ENCODE results near the gene FHIT.

The FHIT gene

DNA sequence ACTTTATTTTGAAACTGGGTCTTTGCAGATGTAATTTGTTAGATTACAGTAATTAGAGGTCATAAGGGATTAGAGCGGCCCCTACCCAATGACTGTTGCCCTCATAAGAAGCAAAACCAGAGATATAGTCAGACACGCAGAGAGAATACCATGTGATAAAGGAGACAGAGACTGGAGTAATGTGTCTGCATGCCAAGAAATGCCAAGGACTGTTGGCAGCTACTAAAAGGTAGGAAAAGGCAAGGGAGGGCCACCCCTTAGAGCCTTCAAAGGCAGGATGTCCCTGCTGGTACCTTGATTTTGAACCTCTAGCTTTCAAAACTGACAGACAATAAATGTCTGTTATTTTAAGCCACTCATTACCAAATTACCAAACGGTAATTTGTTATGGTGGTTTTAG, 548.2 kb downstream of the FHIT start:
- no peak for TF ChIP-seq EZH2phosphoT487 (IDR thresholded peaks at IDR 0.05; ENCODE audit: low read depth)
- TF ChIP-seq, protein P1, sequence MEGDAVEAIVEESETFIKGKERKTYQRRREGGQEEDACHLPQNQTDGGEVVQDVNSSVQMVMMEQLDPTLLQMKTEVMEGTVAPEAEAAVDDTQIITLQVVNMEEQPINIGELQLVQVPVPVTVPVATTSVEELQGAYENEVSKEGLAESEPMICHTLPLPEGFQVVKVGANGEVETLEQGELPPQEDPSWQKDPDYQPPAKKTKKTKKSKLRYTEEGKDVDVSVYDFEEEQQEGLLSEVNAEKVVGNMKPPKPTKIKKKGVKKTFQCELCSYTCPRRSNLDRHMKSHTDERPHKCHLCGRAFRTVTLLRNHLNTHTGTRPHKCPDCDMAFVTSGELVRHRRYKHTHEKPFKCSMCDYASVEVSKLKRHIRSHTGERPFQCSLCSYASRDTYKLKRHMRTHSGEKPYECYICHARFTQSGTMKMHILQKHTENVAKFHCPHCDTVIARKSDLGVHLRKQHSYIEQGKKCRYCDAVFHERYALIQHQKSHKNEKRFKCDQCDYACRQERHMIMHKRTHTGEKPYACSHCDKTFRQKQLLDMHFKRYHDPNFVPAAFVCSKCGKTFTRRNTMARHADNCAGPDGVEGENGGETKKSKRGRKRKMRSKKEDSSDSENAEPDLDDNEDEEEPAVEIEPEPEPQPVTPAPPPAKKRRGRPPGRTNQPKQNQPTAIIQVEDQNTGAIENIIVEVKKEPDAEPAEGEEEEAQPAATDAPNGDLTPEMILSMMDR (IDR thresholded peaks at IDR 0.05; ENCODE audit: low read depth, low read length): no peak
- Histone ChIP-seq H3K9me3 (ENCODE audit: insufficient read depth, low read length) (no peaks in the 10 kb centered on the region), H4K20me1 (ENCODE audit: insufficient read depth, low read length) (no peaks in the 10 kb centered on the region), H3K4me1 (ENCODE audit: low read length) (no peaks in the 10 kb centered on the region), H3K4me3 (ENCODE audit: low read length) (no peak overlapping the region), H3K27ac (ENCODE audit: low read length) (no peak overlapping the region), H2AFZ (ENCODE audit: low read depth, low read length) (no peak overlapping the region), H3K79me2 (ENCODE audit: low read length) (no peaks in the 10 kb centered on the region), H3K9ac (ENCODE audit: low read length) (no peak overlapping the region), H3K36me3 (replicated peaks; ENCODE audit: low read depth, low read length) (no peaks in the 10 kb centered on the region), H3K4me2 (ENCODE audit: low read length) (no peak overlapping the region), H3K27me3 (ENCODE audit: low read depth, low read length) (no peaks in the 10 kb centered on the region)

DNA sequence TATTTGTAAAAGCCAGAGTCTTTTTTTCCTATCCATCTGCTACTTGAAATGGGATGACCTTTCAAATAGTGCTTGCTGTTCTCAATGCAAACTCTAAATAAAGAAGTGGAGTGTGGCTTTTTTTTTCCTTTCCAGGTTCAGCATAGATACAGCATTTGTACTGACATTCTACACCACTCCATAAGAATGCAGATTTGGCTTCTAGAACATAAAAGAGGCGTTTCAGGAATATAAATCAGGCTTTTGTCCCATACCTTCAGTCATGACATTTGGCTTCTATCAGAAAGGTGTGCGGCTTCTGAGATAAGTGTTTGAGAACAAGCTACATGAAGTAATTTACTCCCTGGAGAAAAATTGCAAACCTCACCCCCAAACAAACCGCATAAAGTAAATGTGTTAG, 553.1 kb downstream of the FHIT start:
- Histone ChIP-seq H4K20me1 (ENCODE audit: insufficient read depth, low read length) (no peaks in the 10 kb centered on the region), H3K9ac (ENCODE audit: low read length) (no peak overlapping the region), H3K9me3 (ENCODE audit: insufficient read depth, low read length) (no peaks in the 10 kb centered on the region), H3K36me3 (replicated peaks; ENCODE audit: low read depth, low read length) (no peaks in the 10 kb centered on the region), H3K79me2 (ENCODE audit: low read length) (no peaks in the 10 kb centered on the region), H2AFZ (ENCODE audit: low read depth, low read length) (no peak overlapping the region), H3K27ac (ENCODE audit: low read length) (no peak overlapping the region), H3K4me2 (ENCODE audit: low read length) (no peak overlapping the region), H3K4me1 (ENCODE audit: low read length) (no peaks in the 10 kb centered on the region), H3K4me3 (ENCODE audit: low read length) (no peak overlapping the region), H3K27me3 (ENCODE audit: low read depth, low read length) (no peaks in the 10 kb centered on the region)
- TF ChIP-seq, protein P1 (IDR thresholded peaks at IDR 0.05; ENCODE audit: low read depth, low read length): no peak
- no peak for TF ChIP-seq EZH2phosphoT487 (IDR thresholded peaks at IDR 0.05; ENCODE audit: low read depth)

DNA sequence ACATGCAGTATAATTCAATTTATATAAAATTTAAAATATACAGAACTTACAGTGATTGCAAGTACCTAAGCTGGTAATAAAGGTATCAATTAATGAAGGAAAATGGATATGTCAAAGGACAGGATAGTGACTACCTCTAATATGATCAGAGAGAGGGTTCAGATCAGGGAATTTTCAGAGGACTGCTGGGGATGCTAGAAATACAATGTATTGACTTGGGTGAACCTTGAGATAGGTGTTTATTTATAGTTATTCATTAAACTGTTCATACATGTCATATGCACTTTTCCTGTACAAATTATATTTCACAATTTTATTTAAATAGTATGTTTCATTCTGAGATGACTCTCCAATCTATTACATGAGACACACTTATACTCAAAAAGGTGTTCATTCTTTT, 554.1 kb downstream of the FHIT start:
- H3K9ac ChIP-seq (ENCODE audit: low read length): no peak overlapping the region
- no peak overlapping the region for H3K27ac ChIP-seq (ENCODE audit: low read length)
- no peaks in the 10 kb centered on the region for H4K20me1 ChIP-seq (ENCODE audit: insufficient read depth, low read length)
- no peak overlapping the region for H2AFZ ChIP-seq (ENCODE audit: low read depth, low read length)
- no peaks in the 10 kb centered on the region for H3K9me3 ChIP-seq (ENCODE audit: insufficient read depth, low read length)
- no peak for TF ChIP-seq EZH2phosphoT487 (IDR thresholded peaks at IDR 0.05; ENCODE audit: low read depth)
- TF ChIP-seq, protein P1 (IDR thresholded peaks at IDR 0.05; ENCODE audit: low read depth, low read length): no peak
- no peak overlapping the region for H3K4me3 ChIP-seq (ENCODE audit: low read length)
- H3K4me2 ChIP-seq (ENCODE audit: low read length): no peak overlapping the region
- no peaks in the 10 kb centered on the region for H3K4me1 ChIP-seq (ENCODE audit: low read length)
- no peaks in the 10 kb centered on the region for H3K27me3 ChIP-seq (ENCODE audit: low read depth, low read length)
- no peaks in the 10 kb centered on the region for H3K36me3 ChIP-seq (replicated peaks; ENCODE audit: low read depth, low read length)
- H3K79me2 ChIP-seq (ENCODE audit: low read length): no peaks in the 10 kb centered on the region

DNA sequence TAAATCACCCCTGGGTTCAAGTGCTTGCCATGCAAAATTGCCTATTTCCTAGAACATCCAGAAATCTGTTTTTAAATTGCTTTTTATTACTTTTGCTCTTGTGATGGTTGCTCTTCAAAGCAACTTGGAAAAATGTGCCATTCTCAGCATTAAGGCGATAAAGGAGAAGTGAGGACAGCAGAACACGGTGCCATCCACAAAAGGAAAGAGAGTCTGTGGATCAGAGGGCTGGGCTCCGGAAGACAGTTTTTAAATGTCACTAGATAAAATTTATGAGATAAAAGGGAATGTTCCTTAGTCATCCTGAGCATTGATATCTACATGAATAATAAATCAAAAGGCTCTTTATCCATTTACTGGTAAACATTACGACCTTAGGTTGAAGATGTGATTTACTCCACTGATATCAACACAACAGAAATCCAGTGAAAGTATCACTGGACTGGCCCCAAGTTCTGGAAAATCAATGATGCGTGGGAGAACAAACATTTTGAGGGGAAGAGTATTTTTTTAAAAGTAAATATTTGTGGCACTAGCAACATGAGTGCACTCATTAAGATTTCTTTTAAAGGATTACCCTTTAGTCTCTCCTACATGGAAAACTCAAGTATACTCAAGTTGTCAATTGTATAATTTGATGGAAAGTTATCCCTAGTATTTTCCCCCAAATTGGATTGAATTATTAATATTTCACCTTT, 554.7 kb downstream of the FHIT start:
- Histone ChIP-seq H3K79me2 (ENCODE audit: low read length) (no peaks in the 10 kb centered on the region), H3K9ac (ENCODE audit: low read length) (no peak overlapping the region), H3K4me1 (ENCODE audit: low read length) (no peaks in the 10 kb centered on the region), H4K20me1 (ENCODE audit: insufficient read depth, low read length) (no peaks in the 10 kb centered on the region), H3K4me2 (ENCODE audit: low read length) (no peak overlapping the region), H3K27ac (ENCODE audit: low read length) (no peak overlapping the region), H3K27me3 (ENCODE audit: low read depth, low read length) (no peaks in the 10 kb centered on the region), H3K9me3 (ENCODE audit: insufficient read depth, low read length) (no peaks in the 10 kb centered on the region), H3K36me3 (replicated peaks; ENCODE audit: low read depth, low read length) (no peaks in the 10 kb centered on the region), H3K4me3 (ENCODE audit: low read length) (no peak overlapping the region), H2AFZ (ENCODE audit: low read depth, low read length) (no peak overlapping the region)
- TF ChIP-seq, protein P1 (IDR thresholded peaks at IDR 0.05; ENCODE audit: low read depth, low read length): no peak
- TF ChIP-seq EZH2phosphoT487 (IDR thresholded peaks at IDR 0.05; ENCODE audit: low read depth): no peak
